22Rv1 (cell line): Measurements from ENCODE around the gene PAPSS2.

Source experiments
- CTCF ChIP-seq: fragments of 450-650 bp; IDR thresholded peaks from 2 replicates; pipeline ENCODE4 v1.5.1; 2017; ENCODE audit warnings: mild to moderate bottlenecking
- ZFX ChIP-seq: fragments of 450-650 bp; IDR thresholded peaks from 2 replicates; pipeline ENCODE4 v1.6.1; 2017; ENCODE audit warnings: antibody characterized with exemption, borderline replicate concordance

GRCh38 chr10:87706731-87707130, 47.1 kb downstream of the PAPSS2 start:
- TF ChIP-seq CTCF, result no peak
- no peak for TF ChIP-seq ZFX
